ENCODE data around the gene RPL6.
A peak's percentile ranks its signal among the peaks of the same experiment; 100 is the strongest.
"Not testable (repeated sequence)": the region's sequence is repeated elsewhere in the genome, so short reads cannot be mapped to it uniquely, and the experiment has no call there.

The RPL6 gene

DNA sequence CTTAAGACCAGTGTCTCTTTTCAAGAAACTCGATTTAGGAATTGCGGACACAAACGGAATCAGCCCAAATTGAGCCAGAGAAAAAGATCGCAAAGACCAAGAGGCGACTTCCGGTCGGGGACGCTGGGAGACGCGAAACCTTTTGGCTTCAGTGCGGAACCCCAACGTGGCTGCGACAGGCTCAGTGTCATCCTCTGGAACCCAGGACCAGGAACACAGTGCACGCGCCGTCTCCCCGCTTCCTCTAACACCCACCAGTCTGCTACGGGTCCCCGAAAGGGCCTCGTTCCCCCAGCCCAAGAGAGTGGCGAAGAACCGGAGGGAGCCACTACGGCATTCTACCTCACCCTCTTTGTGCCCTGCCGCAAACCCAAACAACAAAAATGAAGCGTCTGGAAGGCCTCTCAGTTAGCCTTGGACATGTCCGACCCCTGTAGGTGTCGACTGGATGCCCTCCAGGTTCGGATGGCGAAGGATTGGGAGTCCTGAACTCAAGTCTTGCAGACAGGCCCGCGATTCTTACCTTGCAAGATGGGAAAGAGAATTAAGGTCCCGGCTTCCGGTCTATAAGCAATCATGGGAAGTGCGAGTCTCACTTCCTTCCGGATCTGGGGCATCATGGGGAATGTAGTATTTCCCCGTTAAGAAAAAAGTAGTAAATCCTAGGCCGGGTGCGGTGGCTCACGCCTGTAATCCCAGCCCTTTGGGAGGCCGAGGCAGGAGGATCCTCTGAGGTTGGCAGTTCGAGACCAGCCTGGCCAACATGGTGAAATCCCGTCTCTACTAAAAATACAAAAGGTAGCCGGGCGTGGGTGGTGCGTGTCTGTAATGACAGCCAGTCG lies at the start of gene RPL6:
TSS of gene RPL6 (minus strand) at position 542 of the 842 bp plus-strand sequence. CDS start 949 bp downstream, outside the sequence.
- peak; percentile 72 for DNase-seq

DNA sequence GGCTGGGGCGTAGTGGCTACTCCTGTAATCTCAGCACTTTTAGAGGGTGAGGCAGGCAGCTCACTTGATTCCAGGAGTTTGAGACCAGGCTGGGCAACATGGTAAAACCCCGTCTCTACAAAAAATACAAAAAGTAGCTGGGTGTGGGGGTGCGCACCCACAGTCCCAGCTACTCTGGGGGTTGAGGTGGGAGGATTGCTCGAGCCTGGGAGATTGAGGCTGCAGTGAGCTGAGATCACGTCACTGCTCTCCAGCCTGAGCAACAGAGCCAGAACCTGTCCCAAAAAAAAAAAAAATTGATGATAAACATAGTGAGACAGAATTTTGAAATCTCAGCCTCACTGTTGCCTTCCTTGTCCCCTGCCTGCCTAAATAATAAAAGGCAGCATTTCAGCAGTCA lies 49.3 kb upstream of the RPL6 start:
- no peak for DNase-seq

DNA sequence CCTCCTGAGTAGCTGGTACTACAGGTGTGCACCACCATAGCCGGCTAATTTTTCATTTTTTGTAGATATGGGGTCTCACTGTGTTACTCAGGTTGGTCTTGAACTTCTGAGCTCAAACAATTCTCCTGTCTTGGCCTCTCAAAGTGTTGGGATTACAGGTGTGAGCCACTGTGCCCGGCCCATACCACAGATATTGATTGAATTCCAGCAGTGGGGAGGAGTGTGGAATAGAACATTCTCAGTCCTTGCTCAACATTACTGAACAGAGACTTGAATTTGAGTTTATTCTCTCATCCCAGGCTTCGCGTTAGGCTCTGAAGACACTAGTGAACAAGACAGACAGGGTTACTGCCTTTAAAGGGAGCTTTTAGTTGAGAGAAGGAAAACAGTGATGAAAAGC lies 48.9 kb upstream of the RPL6 start:
- DNase-seq: no peak

DNA sequence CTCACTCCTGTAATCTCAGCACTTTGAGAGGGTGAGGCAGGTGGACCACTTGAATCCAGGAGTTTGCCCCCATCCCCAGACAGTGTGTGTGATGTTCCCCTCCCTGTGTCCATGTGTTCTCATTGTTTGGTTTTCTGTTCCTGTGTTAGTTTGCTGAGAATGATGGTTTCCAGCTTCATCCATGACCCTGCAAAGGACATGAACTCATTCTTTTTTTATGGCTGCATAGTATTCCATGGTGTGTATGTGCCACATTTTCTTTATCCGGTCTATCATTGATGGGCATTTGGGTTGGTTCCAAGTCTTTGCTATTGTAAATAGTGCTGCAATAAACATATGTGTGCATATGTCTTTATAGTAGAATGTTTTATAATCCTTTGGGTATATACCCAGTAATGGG lies 47.7 kb upstream of the RPL6 start:
- DNase-seq: not testable (repeated sequence)

DNA sequence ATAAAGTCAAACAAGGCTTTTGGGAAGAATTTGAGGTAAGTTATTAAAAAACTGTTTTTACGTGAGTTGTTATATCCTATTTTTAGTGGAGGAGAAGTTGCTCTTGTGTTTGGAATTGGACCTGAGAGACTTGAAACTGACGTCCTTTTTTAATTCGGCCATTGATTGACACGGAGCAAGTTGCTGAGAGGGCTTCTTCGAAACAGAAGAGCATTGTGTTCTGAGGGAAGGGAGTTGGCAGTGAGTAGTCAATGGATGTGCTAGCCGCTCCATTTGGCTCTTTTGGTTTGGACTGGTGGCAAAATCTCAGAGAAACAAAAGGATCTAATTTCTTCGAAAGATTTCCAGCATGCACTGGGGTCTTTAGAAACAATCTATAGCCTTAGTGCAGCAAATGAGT lies 46.6 kb upstream of the RPL6 start:
- DNase-seq: no peak

DNA sequence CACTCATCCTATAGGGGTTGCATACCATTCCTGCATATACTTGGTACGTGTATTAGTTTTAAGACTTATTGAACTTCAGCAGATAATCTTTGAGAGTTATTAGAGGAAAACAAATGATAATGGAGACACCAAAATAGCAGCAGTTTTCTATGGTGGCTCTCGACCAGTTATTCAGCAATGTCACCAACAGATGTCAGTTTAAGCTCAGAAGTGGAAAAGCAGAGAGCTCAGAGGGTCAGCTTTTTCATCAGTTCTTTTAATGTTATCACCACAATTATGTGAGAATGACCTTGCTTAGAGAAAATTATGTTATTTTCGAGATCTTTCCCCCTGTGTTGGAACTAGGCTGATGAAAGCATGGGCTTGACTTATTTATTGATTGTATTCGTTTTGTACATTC lies 41.3 kb upstream of the RPL6 start:
- no peak for DNase-seq

DNA sequence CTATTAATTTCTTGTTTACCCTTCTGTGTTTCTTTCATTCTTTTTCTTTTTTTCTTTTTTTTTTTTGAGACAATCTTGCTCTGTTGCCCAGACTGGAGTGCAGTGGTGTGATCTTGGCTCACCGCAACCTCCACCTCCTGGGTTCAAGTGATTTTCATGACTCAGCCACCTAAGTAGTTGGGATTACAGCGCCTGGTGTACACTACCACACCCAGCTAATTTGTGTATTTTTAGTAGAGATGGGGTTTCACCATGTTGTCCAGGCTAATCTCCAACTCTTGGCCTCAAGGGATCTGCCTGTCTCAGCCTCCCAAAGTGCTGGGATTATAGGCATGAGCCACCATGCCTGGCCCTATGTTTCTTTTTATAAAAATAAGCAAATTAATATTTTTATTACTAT lies 38.8 kb upstream of the RPL6 start:
- not testable (repeated sequence) for DNase-seq

DNA sequence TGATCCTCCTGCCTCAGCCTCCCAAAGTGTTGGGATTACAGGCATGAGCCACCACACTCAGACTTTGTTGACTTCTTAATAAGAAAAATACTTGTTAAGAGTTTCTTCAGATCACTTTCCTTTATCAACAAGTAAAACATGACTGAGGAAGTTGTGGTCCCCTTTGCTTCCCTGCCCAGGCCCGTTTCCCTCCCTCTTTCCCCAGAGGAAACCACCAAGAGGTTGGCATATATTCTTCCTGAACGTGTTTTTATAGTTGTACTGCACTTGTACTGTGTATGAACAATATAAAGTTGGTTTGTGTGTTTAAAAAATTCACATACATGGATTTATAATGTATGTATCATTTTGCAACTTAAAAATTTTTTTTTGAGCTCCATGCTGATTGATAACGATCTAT lies 37.7 kb upstream of the RPL6 start:
- no peak for DNase-seq

DNA sequence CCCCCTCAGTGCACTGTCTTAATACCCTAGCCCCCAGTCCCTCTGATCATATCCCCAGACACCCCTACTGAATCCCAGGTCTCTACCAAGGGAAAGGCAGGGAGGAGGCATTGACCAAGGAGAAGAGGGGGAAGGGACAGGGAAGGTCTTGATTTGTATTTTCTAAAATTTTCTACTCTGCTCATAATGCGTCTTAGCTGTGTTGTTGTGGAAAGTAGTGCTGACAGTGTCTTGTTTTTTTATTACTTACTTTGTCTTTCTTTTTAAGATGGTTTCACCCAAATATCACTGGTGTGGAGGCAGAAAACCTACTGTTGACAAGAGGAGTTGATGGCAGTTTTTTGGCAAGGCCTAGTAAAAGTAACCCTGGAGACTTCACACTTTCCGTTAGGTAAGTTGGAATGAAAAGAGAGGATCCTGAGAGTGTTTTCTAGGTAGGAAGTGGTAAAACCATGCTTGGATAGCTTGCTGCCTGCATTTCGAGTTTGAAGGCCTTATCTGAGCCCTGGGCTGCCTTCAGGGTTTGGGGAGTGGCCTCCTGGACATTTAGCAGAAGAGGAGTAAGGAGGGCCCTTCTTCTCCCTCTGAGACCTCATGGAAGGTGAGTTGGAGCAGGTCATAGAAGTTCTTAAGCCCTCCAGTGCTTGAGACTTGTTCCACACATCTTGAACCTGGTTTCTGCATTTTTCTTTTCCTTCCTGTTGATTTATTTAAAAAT lies 36.8 kb upstream of the RPL6 start:
- DNase-seq: no peak

DNA sequence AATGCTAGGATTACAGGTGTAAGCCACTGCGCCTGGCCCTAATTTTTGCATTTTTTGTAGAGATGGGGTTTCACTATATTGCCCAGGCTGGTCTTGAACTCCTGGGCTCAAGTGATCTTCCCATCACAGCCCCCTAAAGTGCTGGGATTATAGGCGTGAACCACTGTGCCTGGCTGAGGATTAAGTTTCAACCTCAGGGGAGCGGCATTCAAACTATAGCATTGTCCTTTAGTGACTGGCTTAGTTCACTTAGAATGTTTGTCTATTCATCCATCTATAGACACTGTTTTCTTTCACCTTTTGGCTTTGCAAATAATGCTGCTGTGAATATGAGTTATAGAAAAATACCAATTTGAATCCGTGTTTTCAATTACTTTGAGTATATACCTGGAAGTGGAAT lies 34.5 kb upstream of the RPL6 start:
- no peak for DNase-seq

DNA sequence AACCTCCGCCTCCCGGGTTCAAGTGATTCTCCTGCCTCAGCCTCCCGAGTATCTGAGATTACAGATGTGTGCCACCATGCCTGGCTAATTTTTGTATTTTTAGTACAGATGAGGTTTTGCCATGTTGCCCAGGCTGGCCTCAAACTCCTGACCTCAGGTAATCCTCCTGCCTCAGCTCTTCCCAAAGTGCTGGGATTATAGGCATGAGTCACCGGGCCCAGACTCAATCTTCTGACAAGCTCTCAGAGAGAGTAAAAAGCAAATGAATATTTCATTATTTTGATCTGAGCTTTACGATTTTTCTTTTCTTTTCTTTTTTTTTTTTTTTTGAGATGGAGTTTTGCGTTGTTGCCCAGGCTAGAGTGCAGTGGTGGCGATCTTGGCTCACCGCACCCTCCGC lies 31.2 kb upstream of the RPL6 start:
- DNase-seq: not testable (repeated sequence)

DNA sequence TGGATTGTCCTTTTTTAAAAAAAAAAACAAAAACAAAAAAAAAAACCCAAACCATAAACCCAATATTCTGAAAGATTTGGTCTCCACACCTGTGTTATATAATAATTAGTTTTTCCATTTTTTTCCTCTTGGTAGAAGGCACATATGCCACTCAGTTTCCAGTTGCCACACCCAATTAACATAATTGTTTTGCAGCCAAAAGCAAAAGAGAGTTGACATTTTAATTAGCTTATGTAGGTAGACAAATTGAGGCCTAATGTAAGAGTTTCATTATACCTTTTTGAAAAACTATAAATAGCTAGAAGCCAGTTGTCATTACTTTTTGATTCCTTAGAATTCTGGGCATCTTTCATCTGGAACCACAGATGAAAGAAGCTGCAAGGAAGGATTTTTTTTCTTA lies 30.4 kb upstream of the RPL6 start:
- DNase-seq: no peak

DNA sequence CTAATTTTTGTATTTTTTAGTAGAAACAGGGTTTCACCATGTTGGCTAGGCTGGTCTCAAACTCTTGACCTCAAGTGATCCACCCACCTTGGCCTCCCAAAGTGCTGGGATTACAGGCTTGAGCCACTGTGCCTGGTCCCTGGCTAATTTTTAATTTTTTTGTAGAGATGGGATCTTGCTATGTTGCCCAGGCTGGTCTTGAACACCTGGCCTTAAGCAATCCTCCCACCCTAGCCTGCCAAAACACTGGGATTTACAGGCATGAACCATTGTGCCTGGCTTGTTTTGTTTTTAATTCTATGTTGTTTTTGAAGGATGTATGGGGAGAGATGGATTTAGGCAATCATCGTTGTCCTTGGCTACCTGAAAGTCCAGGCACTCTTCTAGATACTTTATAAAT lies 29.2 kb upstream of the RPL6 start:
- not testable (repeated sequence) for DNase-seq

DNA sequence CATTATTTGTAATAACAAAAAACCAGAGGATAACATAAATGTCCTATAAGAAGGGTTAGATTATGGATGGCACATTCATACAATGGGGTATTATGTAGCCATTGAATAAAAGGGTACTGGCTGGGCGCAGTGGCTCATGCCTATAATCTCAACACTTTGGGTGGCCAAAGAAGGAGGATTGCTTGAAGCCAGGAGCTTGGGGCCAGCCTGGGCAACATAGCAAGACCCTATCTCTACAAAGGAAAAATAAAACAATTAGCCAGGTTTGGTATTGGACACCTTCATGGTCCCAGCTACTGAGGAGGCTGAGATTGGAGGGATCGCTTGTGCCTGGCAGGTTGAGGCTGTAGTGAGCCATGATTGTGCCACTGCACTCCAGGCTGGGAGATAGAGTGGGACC lies 24.1 kb upstream of the RPL6 start:
- DNase-seq: no peak

DNA sequence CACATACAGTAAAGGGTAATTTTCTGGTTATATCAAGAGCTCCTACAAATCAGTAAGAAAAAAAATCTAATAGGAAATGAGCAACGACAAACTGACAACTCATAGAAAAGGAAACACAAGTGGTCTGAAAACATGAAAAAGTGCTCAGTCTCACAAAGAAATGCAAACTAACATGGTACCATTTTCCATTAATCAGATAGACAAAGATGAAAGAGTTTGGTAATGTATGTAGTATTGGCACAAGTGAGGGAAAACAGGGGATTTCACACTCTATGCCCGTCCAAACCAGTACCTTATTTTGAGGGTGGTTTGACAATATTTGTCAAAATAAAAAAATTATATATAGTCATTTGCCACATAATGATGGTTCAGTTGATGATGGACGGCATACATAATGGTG lies 22.6 kb upstream of the RPL6 start:
- no peak for DNase-seq

DNA sequence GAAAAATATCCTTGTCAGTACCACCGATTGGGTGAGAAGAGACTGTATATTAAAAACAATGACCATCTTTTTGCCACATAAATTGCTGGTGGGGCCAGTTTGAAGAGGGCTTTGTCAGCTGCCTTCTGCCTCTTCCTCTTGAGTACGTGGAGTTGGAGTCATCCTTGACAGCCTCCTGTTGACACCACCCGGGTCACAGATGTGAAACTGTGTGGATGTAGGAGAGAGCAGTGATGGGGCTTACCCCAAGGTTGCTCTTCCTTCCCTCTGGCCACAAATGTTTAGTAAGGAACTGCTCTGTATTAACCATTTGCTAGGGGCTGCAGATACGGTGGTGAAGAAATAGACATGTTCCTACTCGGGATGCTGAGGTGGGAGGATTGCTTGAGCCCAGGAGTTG lies 21.5 kb upstream of the RPL6 start:
- DNase-seq: no peak

DNA sequence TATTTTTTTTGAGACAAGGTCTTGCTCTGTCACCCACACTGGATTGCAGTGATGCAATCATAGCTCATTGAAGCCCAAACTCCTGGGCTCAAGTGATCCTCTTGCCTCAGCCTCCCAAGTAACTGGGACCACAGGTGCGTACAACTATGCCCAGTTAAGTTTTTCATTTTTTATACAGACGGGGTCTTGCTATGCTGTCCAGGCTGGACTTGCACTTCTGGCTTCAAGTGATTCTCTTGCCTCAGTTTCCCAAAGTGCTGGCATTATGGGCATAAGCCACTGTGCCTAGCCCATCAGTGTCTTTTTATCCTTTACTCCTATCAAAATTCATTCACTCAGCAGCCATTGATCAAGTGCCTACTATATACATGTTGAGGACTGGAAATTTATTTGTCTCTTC lies 18.4 kb upstream of the RPL6 start:
- no peak for DNase-seq

DNA sequence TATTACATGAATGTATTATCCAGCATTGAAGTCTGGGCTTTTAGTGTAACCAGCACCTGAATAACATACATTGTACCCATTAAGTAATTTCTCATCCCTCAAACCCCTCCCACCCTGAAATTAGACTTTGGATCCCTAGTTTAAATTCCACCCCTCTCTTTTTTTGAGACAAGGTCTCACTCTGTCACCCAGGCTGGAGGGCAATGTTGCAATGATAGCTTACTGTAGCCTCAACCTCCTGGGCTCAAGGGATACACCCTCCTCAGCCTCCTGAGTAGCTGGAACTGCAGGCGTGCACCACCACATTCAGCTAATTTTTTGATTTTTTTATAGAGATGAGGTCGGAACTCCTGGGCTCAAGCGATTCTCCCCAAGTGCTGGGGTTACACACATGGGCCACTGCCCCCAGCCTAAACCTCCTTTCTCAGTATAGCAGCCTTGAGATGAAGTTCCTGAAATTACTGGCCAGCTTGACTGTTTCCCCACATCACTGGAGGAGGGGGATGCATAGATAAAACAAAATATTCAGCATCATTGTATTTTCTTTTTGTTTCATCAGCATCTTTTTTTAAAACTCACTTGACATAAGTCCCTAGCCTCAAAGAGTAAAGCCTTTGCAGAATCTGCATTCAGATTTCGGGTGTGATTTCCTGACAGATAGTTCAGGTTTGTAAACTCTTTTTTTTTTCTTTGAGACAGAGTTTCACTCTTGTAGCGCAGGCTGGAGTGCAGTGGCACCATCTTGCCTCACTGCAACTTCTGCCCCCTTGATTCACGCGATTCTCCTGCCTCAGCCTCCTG lies 16.4 kb upstream of the RPL6 start:
- no peak for DNase-seq

DNA sequence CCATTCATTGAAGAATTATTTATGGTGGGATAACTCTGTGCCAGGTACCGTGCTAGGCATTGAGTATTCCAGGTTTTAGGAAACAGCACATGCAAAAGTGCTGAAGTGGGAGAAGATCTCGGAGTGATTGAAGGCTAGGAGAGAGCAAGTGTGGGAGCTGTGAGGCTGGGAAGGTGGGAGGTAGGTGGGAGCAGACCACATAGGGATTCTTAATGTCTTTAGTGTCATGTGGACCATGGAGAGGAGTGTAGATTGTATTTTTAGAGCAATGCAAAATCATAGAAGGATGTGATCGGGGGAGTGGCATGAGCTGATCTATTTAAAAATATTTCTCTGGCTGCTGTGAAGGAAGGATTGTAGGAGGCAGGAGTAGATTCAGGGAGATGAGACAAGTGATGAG lies 14.7 kb upstream of the RPL6 start:
- DNase-seq: no peak

DNA sequence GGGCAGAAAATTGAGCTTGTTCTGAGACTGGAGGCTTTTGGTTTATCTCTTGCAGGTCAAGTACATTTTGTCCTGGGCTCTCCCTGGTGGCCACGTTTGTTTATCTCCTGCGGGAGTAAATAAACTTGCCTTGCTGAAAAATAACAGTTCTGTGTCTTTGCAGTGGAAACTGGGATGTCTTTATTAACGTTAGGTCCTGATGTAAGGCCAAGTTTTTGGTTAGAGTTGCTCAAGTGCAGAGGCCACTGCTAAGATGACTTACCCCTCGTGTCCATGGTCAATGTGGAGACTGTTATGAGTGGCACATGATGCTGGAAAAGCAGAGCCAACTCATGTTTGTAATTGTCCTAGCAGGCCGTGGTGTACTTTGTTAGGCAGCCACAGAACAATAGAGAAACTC lies 13.1 kb upstream of the RPL6 start:
- no peak for DNase-seq

DNA sequence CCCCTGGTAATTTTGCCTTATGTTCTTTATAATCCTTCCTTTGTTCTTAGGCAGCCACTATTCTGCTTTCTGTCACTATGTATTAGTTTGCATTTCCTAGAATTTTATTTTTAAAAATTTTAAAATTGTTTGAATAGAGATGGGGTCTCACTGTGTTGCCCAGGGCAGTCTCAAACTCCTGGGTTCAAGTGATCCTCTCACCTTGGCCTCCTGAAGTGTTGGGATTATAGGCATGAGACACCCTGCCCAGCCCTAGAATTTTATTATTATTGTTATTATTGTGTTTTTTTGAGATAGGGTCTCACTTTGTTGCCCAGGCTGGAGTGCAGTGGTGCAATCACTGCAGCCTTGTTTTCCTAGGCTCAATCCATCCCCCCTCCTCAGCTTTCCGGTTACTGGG lies 12.0 kb upstream of the RPL6 start:
- no peak for DNase-seq

DNA sequence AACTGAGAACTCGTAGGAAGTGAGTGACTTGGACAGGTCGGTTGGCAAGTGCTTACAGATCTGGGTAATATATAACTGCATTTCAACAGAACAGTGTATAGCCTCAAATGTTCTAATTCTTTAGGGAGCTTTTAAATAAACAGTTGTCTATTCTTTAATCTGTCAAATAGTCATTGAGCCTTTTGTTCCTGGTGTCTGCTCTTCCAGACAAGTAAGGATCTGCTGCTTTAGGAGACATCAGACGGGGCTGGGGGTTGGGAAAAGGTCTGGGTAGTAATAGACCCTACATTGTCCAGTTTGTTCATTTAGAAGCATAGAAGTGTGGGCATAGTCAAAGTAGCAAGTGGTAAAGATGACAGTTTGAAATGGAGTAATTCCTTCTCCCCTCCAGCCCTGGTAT lies 11.3 kb upstream of the RPL6 start:
- DNase-seq: no peak

DNA sequence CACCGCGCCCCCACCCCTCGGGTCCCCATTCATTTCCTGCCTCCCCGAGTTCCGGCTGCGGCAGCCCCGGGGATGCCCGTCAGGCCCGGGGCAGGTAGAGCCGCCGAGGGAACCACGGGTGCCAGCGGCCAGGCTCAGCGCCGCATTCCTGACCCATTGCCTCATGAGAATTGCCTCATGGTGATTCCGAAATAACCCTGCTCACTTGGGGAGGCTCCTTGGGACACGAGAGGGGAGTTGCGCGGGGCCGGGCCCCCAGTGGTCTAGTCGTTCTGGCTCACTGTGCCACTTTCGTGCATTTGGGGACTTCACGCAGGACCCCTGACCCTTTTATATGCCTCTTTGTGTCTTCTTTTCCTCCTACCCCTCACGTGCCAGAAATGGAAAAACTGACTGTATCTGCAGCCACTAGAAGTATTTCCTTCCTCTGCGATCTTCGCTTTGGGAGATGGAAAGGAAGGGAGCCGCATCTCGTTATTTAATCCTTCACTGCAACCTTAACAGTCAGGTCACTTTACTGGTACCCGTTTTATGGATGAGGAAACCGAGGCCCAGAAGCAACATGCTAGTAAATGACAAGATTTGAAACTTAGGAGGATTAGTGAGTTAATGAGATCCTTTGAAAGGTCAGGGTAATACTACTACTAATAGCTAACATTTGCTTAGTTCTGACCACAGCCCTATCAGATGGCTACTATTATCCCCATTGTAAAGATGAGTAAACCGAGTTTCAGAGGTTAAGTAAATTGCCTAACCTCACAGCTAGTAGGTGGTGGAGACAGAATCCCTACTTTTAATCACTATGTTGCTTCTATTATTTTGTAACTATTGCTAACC lies 10.1 kb upstream of the RPL6 start:
- DNase-seq: no peak
